CD4-positive, alpha-beta memory T cell (primary cell): ENCODE results near the gene QSOX2. TPM values are rescaled to one million over a fixed set of nuclear protein-coding genes. Genes with fewer than 3 reads are reported as not detected.

Experiments used
- CTCF ChIA-PET: fragments of 350-600 bp; sonication (Branson Sonifier 250); formaldehyde crosslinking; loops from one replicate; lab custom pipeline; 2021; ENCODE audit warnings: inconsistent platforms; ENCODE audit not compliant: partially characterized antibody; lab: Charles Lee
- POLR2A ChIA-PET: fragments of 350-600 bp; sonication (Branson Sonifier 250); formaldehyde crosslinking; loops from one replicate; lab custom pipeline; 2021; ENCODE audit not compliant: partially characterized antibody; lab: Charles Lee
- DNase-seq, 5 donors: peaks; one replicate each; pipeline versions ENCODE4 v3.0.0 to v3.0.0-alpha.2; 2020 to 2022; ENCODE audit warnings: mixed read lengths in 1 of 5
- H3K27ac ChIP-seq: one replicate; pipeline ENCODE4 v1.7.0; 2013; ENCODE audit warnings: low read depth, low read length
- H3K27me3 ChIP-seq: 2 replicates; pipeline ENCODE4 v1.7.0; 2013; ENCODE audit warnings: mild to moderate bottlenecking, low read length, moderate library complexity; ENCODE audit not compliant: insufficient read depth
- H3K36me3 ChIP-seq: 2 replicates; pipeline ENCODE4 v1.7.0; 2013; ENCODE audit warnings: mild to moderate bottlenecking, low read length, moderate library complexity; ENCODE audit not compliant: insufficient read depth
- H3K4me1 ChIP-seq: 2 replicates; pipeline ENCODE4 v1.7.0; 2013; ENCODE audit warnings: mild to moderate bottlenecking, low read length, moderate library complexity; ENCODE audit not compliant: insufficient read depth
- H3K4me3 ChIP-seq, 2 donors: one replicate each; pipeline ENCODE4 v1.7.0; 2013; ENCODE audit warnings: low read length in 2 of 2, mild to moderate bottlenecking in 1 of 2
- H3K9me3 ChIP-seq, 2 donors: one replicate each; pipeline ENCODE4 v1.7.0; 2013; ENCODE audit warnings: low read length in 2 of 2, control low read depth in 1 of 2; ENCODE audit not compliant: control insufficient read depth in 1 of 2
- H3K27ac Mint-ChIP-seq, 7 donors: one replicate each; pipeline ENCODE4 v1.8.0; 2020 to 2021; ENCODE audit warnings: mixed read lengths in 7 of 7, mild to moderate bottlenecking in 6 of 7, inconsistent platforms in 3 of 7, moderate library complexity in 3 of 7
- H3K27me3 Mint-ChIP-seq, 2 donors: one replicate each; pipeline ENCODE4 v1.8.0; 2020 to 2021; ENCODE audit warnings: mixed read lengths in 2 of 2
- H3K36me3 Mint-ChIP-seq, 2 donors: one replicate each; pipeline ENCODE4 v1.8.0; 2020 to 2021; ENCODE audit warnings: mixed read lengths in 2 of 2, inconsistent platforms in 1 of 2, mild to moderate bottlenecking in 1 of 2
- H3K4me1 Mint-ChIP-seq, 4 donors: one replicate each; pipeline ENCODE4 v1.8.0; 2020 to 2021; ENCODE audit warnings: mixed read lengths in 4 of 4, mild to moderate bottlenecking in 1 of 4
- H3K4me3 Mint-ChIP-seq, 8 donors: one replicate each; pipeline ENCODE4 v1.8.0; 2020 to 2021; ENCODE audit warnings: mixed read lengths in 8 of 8, mild to moderate bottlenecking in 7 of 8, moderate library complexity in 6 of 8, inconsistent platforms in 3 of 8
- H3K9me3 Mint-ChIP-seq, 8 donors: one replicate each; pipeline ENCODE4 v1.8.0; 2020 to 2021; ENCODE audit warnings: mixed read lengths in 8 of 8, mild to moderate bottlenecking in 5 of 8, inconsistent platforms in 3 of 8, moderate library complexity in 1 of 8
- intact Hi-C: fragments of 100-400 bp; cut with micrococcal nuclease; formaldehyde crosslinking; loops from one replicate; pipeline ENCODE4 v1.15.1; 2023
- polyA plus RNA-seq, 2 donors: library from polyadenylated mRNA; unstranded; fragments of 300-500 nt; fragmentation: Illumina TruSeq; gene quantifications; one replicate each; pipeline ENCODE4 v1.2.3, GENCODE V29; 2021
- total RNA-seq, 2 experiments: library from RNA; stranded (reverse); gene quantifications; one replicate each; pipeline ENCODE4 v1.2.3, GENCODE V29; 2021

The QSOX2 gene
- total RNA-seq = 10 to 100 TPM; 14.8 to 15.0 TPM
- polyA plus RNA-seq = under 1 TPM; 0.35 to 0.87 TPM

- CTCF ChIA-PET = interaction anchor here (0.7 to 0.9 kb wide), 2 partner anchors 21 to 117 kb away, joined by 3 read pairs; no protein-coding TSS in a partner anchor
- peak within 1 kb of the TSS; percentile 91 to 97 (median 94) for H3K4me3 Mint-ChIP-seq
These were observed at the start of gene QSOX2 for GRCh38 chr9:136245219-136246150. Gene QSOX2 (minus strand): TSS chr9:136245812. CDS start chr9:136245803, 9 bp downstream.

GRCh38 chr9:136295055-136295454 is 49.4 kb upstream of the QSOX2 start:
- H3K27ac Mint-ChIP-seq = no peak overlapping the region
- ChIA-PET POLR2A (no interaction called here), CTCF (no interaction called here)
- intact Hi-C loops = no loop called here
- no peaks in the 10 kb centered on the region for H3K4me1 Mint-ChIP-seq
- no peak for DNase-seq
- Histone ChIP-seq H3K4me1 (no peaks in the 10 kb centered on the region), H3K36me3 (no peaks in the 10 kb centered on the region), H3K4me3 (no peak overlapping the region), H3K27me3 (no peaks in the 10 kb centered on the region), H3K9me3 (no peaks in the 10 kb centered on the region), H3K27ac (no peak overlapping the region)
- H3K4me3 Mint-ChIP-seq = no peak overlapping the region
- H3K9me3 Mint-ChIP-seq = no peaks in the 10 kb centered on the region
- peaks cover 0 to 2% of the 10 kb centered on the region in 2 donors for H3K27me3 Mint-ChIP-seq
- H3K36me3 Mint-ChIP-seq = no peaks in the 10 kb centered on the region

More at GRCh38 chr9:136245219-136246150, at the start of gene QSOX2:
- intact Hi-C loops = loop anchor here (1.0 to 10.0 kb wide), 6 partner anchors 22 to 338 kb away; partner anchors contain the start of genes CAMSAP1, DNLZ, SEC16A and TMEM250
- peak; percentile 78 to 89 (median 84) for DNase-seq
- Mint-ChIP-seq H3K36me3 (peaks cover 0 to 8% of the 10 kb centered on the region in 2 donors), H3K27ac (peak within 1 kb of the TSS; percentile 85 to 94 (median 92)), H3K9me3 (no peaks in the 10 kb centered on the region), H3K27me3 (no peaks in the 10 kb centered on the region), H3K4me1 (peaks cover 25 to 40% (median 32%) of the 10 kb centered on the region in 4 donors)
- Histone ChIP-seq H3K27me3 (no peaks in the 10 kb centered on the region), H3K4me1 (peaks cover 35% of the 10 kb centered on the region), H3K27ac (peak within 1 kb of the TSS; percentile 32), H3K9me3 (no peaks in the 10 kb centered on the region), H3K4me3 (peak within 1 kb of the TSS; percentile 50 to 57), H3K36me3 (no peaks in the 10 kb centered on the region)
- POLR2A ChIA-PET = interaction anchor here (1.0 to 1.5 kb wide), 3 partner anchors 20 to 22 kb away, joined by 3 to 10 read pairs (median 3); no protein-coding TSS in a partner anchor

- H3K27ac Mint-ChIP-seq = no peak overlapping the region
- H3K9me3 ChIP-seq = no peaks in the 10 kb centered on the region
- CTCF ChIA-PET = no interaction called here
- no peaks in the 10 kb centered on the region for H3K4me1 Mint-ChIP-seq
- intact Hi-C loops = no loop called here
- no peak overlapping the region for H3K27ac ChIP-seq
- no peaks in the 10 kb centered on the region for H3K36me3 ChIP-seq
- POLR2A ChIA-PET = no interaction called here
- no peaks in the 10 kb centered on the region for H3K36me3 Mint-ChIP-seq
- no peaks in the 10 kb centered on the region for H3K4me1 ChIP-seq
- no peak overlapping the region for H3K4me3 ChIP-seq
- H3K27me3 ChIP-seq = no peaks in the 10 kb centered on the region
- H3K9me3 Mint-ChIP-seq = no peaks in the 10 kb centered on the region
- H3K4me3 Mint-ChIP-seq = no peak overlapping the region
- peaks cover 0 to 2% of the 10 kb centered on the region in 2 donors for H3K27me3 Mint-ChIP-seq
- DNase-seq = no peak
These were observed 48.8 kb upstream of the QSOX2 start for GRCh38 chr9:136294437-136294836.

- CTCF ChIA-PET = no interaction called here
- no peak overlapping the region for H3K27ac Mint-ChIP-seq
- Histone ChIP-seq H3K36me3 (no peaks in the 10 kb centered on the region), H3K27ac (no peak overlapping the region), H3K4me3 (no peak overlapping the region), H3K27me3 (no peaks in the 10 kb centered on the region), H3K9me3 (no peaks in the 10 kb centered on the region), H3K4me1 (no peaks in the 10 kb centered on the region)
- H3K27me3 Mint-ChIP-seq = peaks cover 0 to 1% of the 10 kb centered on the region in 2 donors
- no peaks in the 10 kb centered on the region for H3K9me3 Mint-ChIP-seq
- DNase-seq = no peak
- no peak overlapping the region for H3K4me3 Mint-ChIP-seq
- no peaks in the 10 kb centered on the region for H3K4me1 Mint-ChIP-seq
- POLR2A ChIA-PET = no interaction called here
- intact Hi-C loops = no loop called here
- no peaks in the 10 kb centered on the region for H3K36me3 Mint-ChIP-seq
These were observed 48.0 kb upstream of the QSOX2 start for GRCh38 chr9:136293476-136294077.

- H3K9me3 Mint-ChIP-seq = no peaks in the 10 kb centered on the region
- CTCF ChIA-PET = no interaction called here
- H3K4me3 ChIP-seq = no peak overlapping the region
- H3K4me3 Mint-ChIP-seq = no peak overlapping the region
- no peaks in the 10 kb centered on the region for H3K27me3 Mint-ChIP-seq
- no peaks in the 10 kb centered on the region for H3K36me3 ChIP-seq
- no peaks in the 10 kb centered on the region for H3K27me3 ChIP-seq
- DNase-seq = no peak
- H3K4me1 Mint-ChIP-seq = no peaks in the 10 kb centered on the region
- POLR2A ChIA-PET = no interaction called here
- intact Hi-C loops = no loop called here
- H3K4me1 ChIP-seq = no peaks in the 10 kb centered on the region
- no peak overlapping the region for H3K27ac Mint-ChIP-seq
- H3K27ac ChIP-seq = no peak overlapping the region
- H3K9me3 ChIP-seq = no peaks in the 10 kb centered on the region
- H3K36me3 Mint-ChIP-seq = no peaks in the 10 kb centered on the region
These were observed 47.2 kb upstream of the QSOX2 start for GRCh38 chr9:136292591-136293448.

- Mint-ChIP-seq H3K9me3 (no peaks in the 10 kb centered on the region), H3K27me3 (peaks cover 3 to 5% of the 10 kb centered on the region in 2 donors), H3K36me3 (no peaks in the 10 kb centered on the region), H3K4me3 (no peak overlapping the region), H3K4me1 (no peaks in the 10 kb centered on the region), H3K27ac (no peak overlapping the region)
- Histone ChIP-seq H3K4me3 (no peak overlapping the region), H3K9me3 (no peaks in the 10 kb centered on the region), H3K36me3 (no peaks in the 10 kb centered on the region), H3K27ac (no peak overlapping the region), H3K4me1 (no peaks in the 10 kb centered on the region), H3K27me3 (no peaks in the 10 kb centered on the region)
- POLR2A ChIA-PET = no interaction called here
- CTCF ChIA-PET = no interaction called here
- DNase-seq = no peak
- intact Hi-C loops = no loop called here
These were observed 46.5 kb upstream of the QSOX2 start for GRCh38 chr9:136292026-136292538.
